Ishikawa (cell line): Measurements from ENCODE around the gene HELQ.

Experiments used
- CEBPB ChIP-seq: IDR thresholded peaks from 2 replicates; pipeline ENCODE4 v1.6.1; 2012
- CREB1 ChIP-seq: IDR thresholded peaks from 2 replicates; pipeline ENCODE4 v1.6.1; 2012; ENCODE audit warnings: low read depth
- EGR1 ChIP-seq: IDR thresholded peaks from 2 replicates; pipeline ENCODE4 v1.6.1; 2012
- EP300 ChIP-seq: IDR thresholded peaks from 2 replicates; pipeline ENCODE4 v1.6.1; 2012; ENCODE audit warnings: borderline replicate concordance
- FOXM1 ChIP-seq: IDR thresholded peaks from 2 replicates; pipeline ENCODE4 v1.6.1; 2012; ENCODE audit warnings: low read depth, borderline replicate concordance
- NFIC ChIP-seq: IDR thresholded peaks from 2 replicates; pipeline ENCODE4 v1.6.1; 2012
- RAD21 ChIP-seq: IDR thresholded peaks from 2 replicates; pipeline ENCODE4 v1.6.1; 2012; ENCODE audit warnings: low read depth
- TAF1 ChIP-seq: IDR thresholded peaks from 2 replicates; pipeline ENCODE4 v1.6.1; 2012; ENCODE audit warnings: low read depth, mild to moderate bottlenecking
- TCF12 ChIP-seq: IDR thresholded peaks from 2 replicates; pipeline ENCODE4 v1.6.1; 2012; ENCODE audit warnings: low read depth
- TEAD4 ChIP-seq: IDR thresholded peaks from 2 replicates; pipeline ENCODE4 v1.6.1; 2012
- YY1 ChIP-seq: IDR thresholded peaks from 2 replicates; pipeline ENCODE4 v1.6.1; 2012; ENCODE audit warnings: low read depth
- ZBTB7A ChIP-seq: IDR thresholded peaks from 2 replicates; pipeline ENCODE4 v1.6.1; 2012; ENCODE audit warnings: low read depth
- TF ChIP-seq, protein P1 (sequence below): IDR thresholded peaks from 2 replicates; pipeline ENCODE4 v1.6.1; 2012
- TF ChIP-seq, protein P2 (sequence below): IDR thresholded peaks from 2 replicates; pipeline ENCODE4 v1.6.1; 2012
- TF ChIP-seq, protein P3 (sequence below): IDR thresholded peaks from 2 replicates; pipeline ENCODE4 v1.6.1; 2012; ENCODE audit warnings: low read depth, mild to moderate bottlenecking

HELQ gene

DNA sequence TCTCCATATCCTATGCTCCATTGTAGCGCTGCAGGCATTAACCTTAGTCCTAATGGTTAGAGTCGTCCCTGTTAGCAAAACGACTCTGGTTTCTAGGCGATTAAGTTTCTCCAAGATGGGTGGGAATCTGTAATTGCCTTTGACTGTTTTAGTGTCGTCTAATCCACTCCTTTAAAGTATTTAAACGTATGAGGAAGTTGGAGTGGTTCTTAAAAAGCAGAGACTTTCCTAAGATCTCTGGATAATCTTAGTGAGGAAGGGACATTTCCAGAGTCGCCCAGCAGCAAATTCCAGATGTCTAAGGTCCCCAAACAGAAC lies 520 bp upstream of the HELQ start:
- TF ChIP-seq ZBTB7A (no peak), FOXM1 (no peak), TAF1 (no peak), TCF12 (no peak), YY1 (no peak), EP300 (no peak), EGR1 (no peak), NFIC (no peak), CEBPB (no peak), CREB1 (no peak), RAD21 (no peak), TEAD4 (no peak)
- TF ChIP-seq, protein P1, sequence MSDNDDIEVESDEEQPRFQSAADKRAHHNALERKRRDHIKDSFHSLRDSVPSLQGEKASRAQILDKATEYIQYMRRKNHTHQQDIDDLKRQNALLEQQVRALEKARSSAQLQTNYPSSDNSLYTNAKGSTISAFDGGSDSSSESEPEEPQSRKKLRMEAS, result no peak
- TF ChIP-seq, protein P2, sequence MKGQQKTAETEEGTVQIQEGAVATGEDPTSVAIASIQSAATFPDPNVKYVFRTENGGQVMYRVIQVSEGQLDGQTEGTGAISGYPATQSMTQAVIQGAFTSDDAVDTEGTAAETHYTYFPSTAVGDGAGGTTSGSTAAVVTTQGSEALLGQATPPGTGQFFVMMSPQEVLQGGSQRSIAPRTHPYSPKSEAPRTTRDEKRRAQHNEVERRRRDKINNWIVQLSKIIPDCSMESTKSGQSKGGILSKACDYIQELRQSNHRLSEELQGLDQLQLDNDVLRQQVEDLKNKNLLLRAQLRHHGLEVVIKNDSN, result no peak
- TF ChIP-seq, protein P3, sequence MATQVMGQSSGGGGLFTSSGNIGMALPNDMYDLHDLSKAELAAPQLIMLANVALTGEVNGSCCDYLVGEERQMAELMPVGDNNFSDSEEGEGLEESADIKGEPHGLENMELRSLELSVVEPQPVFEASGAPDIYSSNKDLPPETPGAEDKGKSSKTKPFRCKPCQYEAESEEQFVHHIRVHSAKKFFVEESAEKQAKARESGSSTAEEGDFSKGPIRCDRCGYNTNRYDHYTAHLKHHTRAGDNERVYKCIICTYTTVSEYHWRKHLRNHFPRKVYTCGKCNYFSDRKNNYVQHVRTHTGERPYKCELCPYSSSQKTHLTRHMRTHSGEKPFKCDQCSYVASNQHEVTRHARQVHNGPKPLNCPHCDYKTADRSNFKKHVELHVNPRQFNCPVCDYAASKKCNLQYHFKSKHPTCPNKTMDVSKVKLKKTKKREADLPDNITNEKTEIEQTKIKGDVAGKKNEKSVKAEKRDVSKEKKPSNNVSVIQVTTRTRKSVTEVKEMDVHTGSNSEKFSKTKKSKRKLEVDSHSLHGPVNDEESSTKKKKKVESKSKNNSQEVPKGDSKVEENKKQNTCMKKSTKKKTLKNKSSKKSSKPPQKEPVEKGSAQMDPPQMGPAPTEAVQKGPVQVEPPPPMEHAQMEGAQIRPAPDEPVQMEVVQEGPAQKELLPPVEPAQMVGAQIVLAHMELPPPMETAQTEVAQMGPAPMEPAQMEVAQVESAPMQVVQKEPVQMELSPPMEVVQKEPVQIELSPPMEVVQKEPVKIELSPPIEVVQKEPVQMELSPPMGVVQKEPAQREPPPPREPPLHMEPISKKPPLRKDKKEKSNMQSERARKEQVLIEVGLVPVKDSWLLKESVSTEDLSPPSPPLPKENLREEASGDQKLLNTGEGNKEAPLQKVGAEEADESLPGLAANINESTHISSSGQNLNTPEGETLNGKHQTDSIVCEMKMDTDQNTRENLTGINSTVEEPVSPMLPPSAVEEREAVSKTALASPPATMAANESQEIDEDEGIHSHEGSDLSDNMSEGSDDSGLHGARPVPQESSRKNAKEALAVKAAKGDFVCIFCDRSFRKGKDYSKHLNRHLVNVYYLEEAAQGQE, result no peak

DNA sequence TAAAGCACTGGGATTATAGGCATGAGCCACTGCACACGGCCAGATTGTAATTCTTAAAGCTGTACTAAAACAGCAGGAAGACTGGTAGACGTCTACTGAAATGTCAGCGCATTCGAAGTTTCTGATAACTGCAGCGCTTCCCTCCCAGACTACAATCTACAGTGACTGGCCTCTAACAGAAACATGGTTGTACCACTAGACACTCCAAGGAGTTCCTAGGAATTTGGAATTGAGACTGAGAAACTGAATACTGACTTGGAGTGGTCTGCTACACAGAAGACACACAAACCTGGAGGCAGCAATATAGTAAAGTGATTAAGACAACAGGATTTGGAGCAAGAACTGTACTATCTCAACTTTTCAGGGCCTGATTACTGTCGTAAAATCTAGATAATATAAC lies 937 bp downstream of the HELQ start:
- TF ChIP-seq CEBPB (no peak), EGR1 (no peak), TEAD4 (no peak), YY1 (no peak), TCF12 (no peak), ZBTB7A (no peak)
- TF ChIP-seq, protein P3, result no peak

DNA sequence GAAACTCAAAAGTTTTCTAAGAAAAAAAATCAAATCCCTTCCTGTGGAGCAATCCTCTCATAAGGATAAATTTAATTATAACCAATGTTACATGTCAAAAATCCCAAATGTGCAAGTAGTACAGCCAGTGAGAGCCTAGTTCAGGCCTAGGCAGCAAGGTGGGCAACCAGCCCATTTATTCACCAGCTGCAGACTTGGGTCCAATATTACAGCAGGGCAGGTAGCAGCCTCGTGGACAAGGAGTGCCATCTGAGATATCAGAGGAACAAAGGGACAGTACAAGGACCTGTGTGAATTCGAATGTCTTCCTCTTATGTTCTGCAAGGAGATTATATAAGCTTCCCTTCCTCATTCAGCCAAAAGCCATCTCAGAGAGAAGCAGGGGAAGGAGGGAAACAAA lies 6.6 kb downstream of the HELQ start:
- TF ChIP-seq ZBTB7A, result no peak
- no peak for TF ChIP-seq TCF12
- TF ChIP-seq TAF1, result no peak
- TF ChIP-seq RAD21, result no peak
- TF ChIP-seq NFIC, result no peak
- no peak for TF ChIP-seq FOXM1

DNA sequence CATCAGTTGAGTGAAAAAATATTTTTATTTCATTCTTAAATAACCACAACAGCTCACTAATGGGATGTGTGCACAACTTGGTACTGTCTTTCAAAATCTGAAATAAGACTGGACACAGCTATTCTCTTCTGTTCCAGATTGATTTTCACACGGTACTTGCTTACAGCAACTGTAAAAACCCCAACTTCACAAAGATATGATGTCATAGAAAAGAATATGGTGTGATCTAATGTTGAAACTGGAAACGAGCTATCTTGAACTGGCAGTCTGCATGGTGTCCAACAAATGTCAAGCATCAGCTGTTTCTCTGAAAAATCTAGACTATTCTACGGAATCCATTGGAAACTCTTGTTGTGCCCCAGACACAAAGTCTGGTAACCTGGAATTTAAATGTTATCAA lies 14.7 kb downstream of the HELQ start:
- TF ChIP-seq EGR1 (no peak), EP300 (no peak), FOXM1 (no peak), TAF1 (no peak), RAD21 (no peak), ZBTB7A (no peak), TCF12 (no peak), YY1 (no peak), CEBPB (no peak), TEAD4 (no peak), CREB1 (no peak), NFIC (no peak)
- TF ChIP-seq, protein P2, result no peak
- TF ChIP-seq, protein P3, result no peak
- TF ChIP-seq, protein P1, result no peak

DNA sequence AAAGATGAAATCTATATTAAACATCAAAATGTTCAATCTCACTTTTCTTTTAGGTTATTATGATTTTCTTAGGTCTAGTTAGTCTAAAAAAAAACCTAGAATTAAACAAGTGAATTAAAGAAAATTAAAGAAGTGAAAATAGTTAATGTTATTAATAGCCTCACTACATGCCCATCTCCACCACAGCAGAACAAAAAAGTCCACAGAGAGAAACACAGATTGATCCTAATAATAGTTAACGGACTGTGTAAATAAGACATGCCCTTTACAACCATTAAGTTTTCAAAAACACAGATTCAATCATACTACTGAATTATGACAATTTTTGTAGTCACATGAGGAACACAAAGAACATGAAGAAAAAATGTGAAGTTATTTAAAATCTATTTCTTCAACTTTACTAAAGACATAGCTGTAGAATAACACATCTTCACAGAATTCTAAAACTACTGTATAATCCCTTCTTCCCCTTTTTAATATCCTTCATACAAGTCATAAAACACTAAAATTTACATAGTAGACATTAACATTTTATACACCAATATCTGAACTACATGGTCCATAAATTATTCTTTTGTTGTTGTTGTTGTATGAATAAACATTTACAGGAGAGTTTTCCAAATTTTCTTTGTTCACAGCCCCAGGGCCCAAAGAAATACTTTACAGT lies 15.3 kb downstream of the HELQ start:
- no peak for TF ChIP-seq CREB1
- no peak for TF ChIP-seq ZBTB7A
- no peak for TF ChIP-seq EP300
- TF ChIP-seq TAF1, result no peak
